Measurements from ENCODE around the gene TBX3.
"Not testable (repeated sequence)": the region's sequence is repeated elsewhere in the genome, so short reads cannot be mapped to it uniquely, and the experiment has no call there.

Gene TBX3

GRCh38 chr12:114684098-114684869 is at the start of gene TBX3:
Gene TBX3, minus strand, starts transcription at chr12:114684175. Its CDS starts 975 bp downstream, at chr12:114683200.
- DNase-seq (ENCODE audit: low spot score), result peak; percentile 95

- DNase-seq (ENCODE audit: low spot score), result no peak
Measured at GRCh38 chr12:114732426-114733030, 48.6 kb upstream of the TBX3 start.

GRCh38 chr12:114729731-114730130 is 45.8 kb upstream of the TBX3 start:
- DNase-seq (ENCODE audit: low spot score), result no peak

- no peak for DNase-seq (ENCODE audit: low spot score)
Measured at GRCh38 chr12:114726092-114726710, 42.2 kb upstream of the TBX3 start.

- not testable (repeated sequence) for DNase-seq (ENCODE audit: low spot score)
Measured at GRCh38 chr12:114722176-114722575, 38.2 kb upstream of the TBX3 start.

- no peak for DNase-seq (ENCODE audit: low spot score)
Measured at GRCh38 chr12:114721266-114721665, 37.3 kb upstream of the TBX3 start.

- no peak for DNase-seq (ENCODE audit: low spot score)
Measured at GRCh38 chr12:114713466-114714215, 29.7 kb upstream of the TBX3 start.

GRCh38 chr12:114711689-114712152 is 27.7 kb upstream of the TBX3 start:
- DNase-seq (ENCODE audit: low spot score), result no peak

- no peak for DNase-seq (ENCODE audit: low spot score)
Measured at GRCh38 chr12:114710151-114710550, 26.2 kb upstream of the TBX3 start.

GRCh38 chr12:114709112-114709511 is 25.1 kb upstream of the TBX3 start:
- no peak for DNase-seq (ENCODE audit: low spot score)

GRCh38 chr12:114708598-114708997 is 24.6 kb upstream of the TBX3 start:
- not testable (repeated sequence) for DNase-seq (ENCODE audit: low spot score)

- no peak for DNase-seq (ENCODE audit: low spot score)
Measured at GRCh38 chr12:114704096-114704495, 20.1 kb upstream of the TBX3 start.

GRCh38 chr12:114703060-114703493 is 19.1 kb upstream of the TBX3 start:
- DNase-seq (ENCODE audit: low spot score), result no peak

- no peak for DNase-seq (ENCODE audit: low spot score)
Measured at GRCh38 chr12:114702462-114702861, 18.5 kb upstream of the TBX3 start.

- no peak for DNase-seq (ENCODE audit: low spot score)
Measured at GRCh38 chr12:114701553-114701952, 17.6 kb upstream of the TBX3 start.

- DNase-seq (ENCODE audit: low spot score), result no peak
Measured at GRCh38 chr12:114701104-114701414, 17.1 kb upstream of the TBX3 start.

- DNase-seq (ENCODE audit: low spot score), result no peak
Measured at GRCh38 chr12:114700392-114701103, 16.6 kb upstream of the TBX3 start.

GRCh38 chr12:114698566-114699163 is 14.7 kb upstream of the TBX3 start:
- DNase-seq (ENCODE audit: low spot score), result no peak

- peak; percentile 70 for DNase-seq (ENCODE audit: low spot score)
Measured at GRCh38 chr12:114697741-114698565, 14.0 kb upstream of the TBX3 start.

GRCh38 chr12:114697243-114697716 is 13.3 kb upstream of the TBX3 start:
- DNase-seq (ENCODE audit: low spot score), result no peak
